Measurements from ENCODE around the gene NRGN.

DNA sequence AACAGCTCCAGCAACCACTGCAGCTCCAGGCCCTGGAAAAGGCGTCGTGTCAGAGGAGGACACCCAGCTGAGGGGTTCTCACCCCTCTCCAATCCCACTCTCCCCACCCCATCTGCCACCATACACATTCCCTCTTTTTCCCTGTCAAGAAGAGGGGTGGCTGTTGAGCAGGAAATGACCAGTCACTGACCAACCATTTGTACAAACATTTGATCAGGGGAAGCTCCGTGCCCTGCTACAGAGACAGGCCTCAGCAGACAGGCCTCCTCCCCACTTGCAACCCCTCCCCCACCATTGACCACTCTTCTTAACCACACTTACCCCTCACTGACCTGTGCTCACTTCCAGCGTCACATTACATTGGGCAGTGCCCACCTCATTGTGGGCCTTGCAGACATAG lies 14.6 kb downstream of the NRGN start:
- TF ChIP-seq FOXK2 (IDR thresholded peaks at IDR 0.05) (no peak), SP1 (IDR thresholded peaks at IDR 0.05) (no peak), FOXA1 (IDR thresholded peaks at IDR 0.05) (no peak), BHLHE40 (IDR thresholded peaks at IDR 0.05; ENCODE audit: borderline replicate concordance) (no peak), L3MBTL2 (conservative IDR thresholded peaks at IDR 0.05) (no peak), ELF4 (IDR thresholded peaks at IDR 0.05) (no peak), TARDBP (IDR thresholded peaks at IDR 0.05) (no peak), ARNT (IDR thresholded peaks at IDR 0.05) (no peak)

Measured in HEK293T (cell line).